HG02938 (cell line): ENCODE measurements around the gene TMEM156.
A peak's percentile ranks its signal among the peaks of the same experiment; 100 is the strongest.
"Not testable (repeated sequence)": the region's sequence is repeated elsewhere in the genome, so short reads cannot be mapped to it uniquely, and the experiment has no call there.

Experiments
- ATAC-seq: cut with Tn5 transposase; IDR thresholded peaks from one replicate; pipeline ENCODE4 v1.9.1; 2021; ENCODE audit warnings: mild to moderate bottlenecking, moderate library complexity; ENCODE audit not compliant: unreplicated experiment

Gene TMEM156

GRCh38 chr4:38959248-38959647 lies 73.0 kb downstream of the TMEM156 start:
- not testable (repeated sequence) for ATAC-seq

- no peak for ATAC-seq
Observed at GRCh38 chr4:38958453-38959190, 73.6 kb downstream of the TMEM156 start.

- ATAC-seq, result no peak
Observed at GRCh38 chr4:38957893-38958292, 74.3 kb downstream of the TMEM156 start.

- no peak for ATAC-seq
Observed at GRCh38 chr4:38957261-38957815, 74.9 kb downstream of the TMEM156 start.

GRCh38 chr4:38955957-38956356 lies 76.3 kb downstream of the TMEM156 start:
- ATAC-seq, result no peak

- no peak for ATAC-seq
Observed at GRCh38 chr4:38954727-38955126, 77.5 kb downstream of the TMEM156 start.

GRCh38 chr4:38952017-38952416 lies 80.2 kb downstream of the TMEM156 start:
- no peak for ATAC-seq

- no peak for ATAC-seq
Observed at GRCh38 chr4:38951598-38951997, 80.6 kb downstream of the TMEM156 start.

GRCh38 chr4:38950734-38951133 lies 81.5 kb downstream of the TMEM156 start:
- no peak for ATAC-seq

GRCh38 chr4:38950159-38950558 lies 82.0 kb downstream of the TMEM156 start:
- ATAC-seq, result no peak

GRCh38 chr4:38949411-38950051 lies 82.7 kb downstream of the TMEM156 start:
- ATAC-seq, result peak; percentile 49

GRCh38 chr4:38948551-38948950 lies 83.7 kb downstream of the TMEM156 start:
- no peak for ATAC-seq

- ATAC-seq, result no peak
Observed at GRCh38 chr4:38946919-38947318, 85.3 kb downstream of the TMEM156 start.

GRCh38 chr4:38944440-38944839 lies 87.8 kb downstream of the TMEM156 start:
- no peak for ATAC-seq

- no peak for ATAC-seq
Observed at GRCh38 chr4:38943343-38943742, 88.9 kb downstream of the TMEM156 start.

- ATAC-seq, result not testable (repeated sequence)
Observed at GRCh38 chr4:38941906-38942305, 90.3 kb downstream of the TMEM156 start.

GRCh38 chr4:38940476-38940875 lies 91.7 kb downstream of the TMEM156 start:
- ATAC-seq, result no peak

- peak; percentile 95 for ATAC-seq
Observed at GRCh38 chr4:38939165-38939564, 93.0 kb downstream of the TMEM156 start.

- no peak for ATAC-seq
Observed at GRCh38 chr4:38935391-38936073, 96.7 kb downstream of the TMEM156 start.

GRCh38 chr4:38931125-38931524 lies 101.1 kb downstream of the TMEM156 start:
- ATAC-seq, result no peak

- no peak for ATAC-seq
Observed at GRCh38 chr4:38930707-38931106, 101.5 kb downstream of the TMEM156 start.

- no peak for ATAC-seq
Observed at GRCh38 chr4:38930204-38930603, 102.0 kb downstream of the TMEM156 start.
